ENCODE measurements around the gene ANKRD11.
A peak's percentile ranks its signal among the peaks of the same experiment; 100 is the strongest.

The ANKRD11 gene

GRCh38 chr16:89323120-89323960 is 167.0 kb downstream of the ANKRD11 start:
- DNase-seq = no peak

- no peak for DNase-seq
These were observed 167.8 kb downstream of the ANKRD11 start for GRCh38 chr16:89322321-89323119.

GRCh38 chr16:89320782-89321501 is 169.4 kb downstream of the ANKRD11 start:
- DNase-seq = no peak

- peak; percentile 79 for DNase-seq
These were observed 170.2 kb downstream of the ANKRD11 start for GRCh38 chr16:89319886-89320781.

GRCh38 chr16:89319631-89319885 is 170.8 kb downstream of the ANKRD11 start:
- no peak for DNase-seq

GRCh38 chr16:89318871-89319630 is 171.3 kb downstream of the ANKRD11 start:
- DNase-seq = no peak

GRCh38 chr16:89318430-89318758 is 172.0 kb downstream of the ANKRD11 start:
- no peak for DNase-seq

- no peak for DNase-seq
These were observed 172.5 kb downstream of the ANKRD11 start for GRCh38 chr16:89317729-89318429.

GRCh38 chr16:89317101-89317671 is 173.2 kb downstream of the ANKRD11 start:
- no peak for DNase-seq

GRCh38 chr16:89316701-89317100 is 173.7 kb downstream of the ANKRD11 start:
- DNase-seq = no peak

- peak; percentile 78 for DNase-seq
These were observed 174.4 kb downstream of the ANKRD11 start for GRCh38 chr16:89315791-89316581.

GRCh38 chr16:89315271-89315670 is 175.1 kb downstream of the ANKRD11 start:
- DNase-seq = no peak

- DNase-seq = no peak
These were observed 175.5 kb downstream of the ANKRD11 start for GRCh38 chr16:89314854-89315253.

GRCh38 chr16:89314357-89314756 is 176.0 kb downstream of the ANKRD11 start:
- DNase-seq = no peak

- DNase-seq = no peak
These were observed 176.8 kb downstream of the ANKRD11 start for GRCh38 chr16:89313583-89313982.

GRCh38 chr16:89312598-89313299 is 177.6 kb downstream of the ANKRD11 start:
- no peak for DNase-seq

- DNase-seq = no peak
These were observed 178.2 kb downstream of the ANKRD11 start for GRCh38 chr16:89312194-89312593.

GRCh38 chr16:89311636-89312035 is 178.7 kb downstream of the ANKRD11 start:
- no peak for DNase-seq

- no peak for DNase-seq
These were observed 180.8 kb downstream of the ANKRD11 start for GRCh38 chr16:89309438-89310122.
